ENCODE measurements around the gene MICU2. TPM values are rescaled to one million over a fixed set of nuclear protein-coding genes. Genes with fewer than 3 reads are reported as not detected.
A peak's percentile ranks its signal among the peaks of the same experiment; 100 is the strongest.

The MICU2 gene
- total and polyA plus RNA-seq, 10 of the 15 experiments (the other 5 are each of a cell fraction or from before 2014, with no cell fraction given): 17.7 to 56.6 (median 43.8) TPM

DNA sequence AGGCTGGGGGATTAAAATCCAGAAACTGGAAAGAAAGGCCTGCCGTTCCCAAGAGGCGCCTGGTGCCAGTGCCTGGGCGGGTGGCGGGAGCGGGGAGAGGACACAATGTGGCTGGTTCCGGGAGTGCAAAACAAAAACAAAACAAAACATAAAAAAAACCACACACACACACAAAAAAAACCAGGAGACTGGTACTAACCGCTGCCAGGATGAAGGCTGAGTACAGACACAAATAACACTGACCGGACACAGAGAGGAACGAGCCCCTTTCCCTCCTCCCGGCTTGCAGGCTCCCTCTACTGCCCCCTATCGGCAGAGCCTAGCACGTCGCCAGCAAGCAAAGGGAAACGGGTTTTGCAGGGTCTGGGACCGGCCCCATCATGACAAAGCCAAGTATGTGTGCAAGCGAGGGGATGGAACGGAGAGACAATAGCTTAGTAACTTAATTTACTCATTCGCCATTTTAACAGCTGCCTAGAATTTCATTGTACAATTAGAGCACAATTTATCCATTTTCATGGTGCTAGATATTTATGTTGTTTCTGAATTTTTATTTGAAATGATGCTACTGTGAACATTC, 127.0 kb downstream of the MICU2 start:
- FAIRE-seq: peak; percentile 89
- peak overlapping the region; percentile 48; the same call in 1 of the 2 replicates for H3K27ac ChIP-seq (ENCODE audit: control insufficient read depth, insufficient read depth)
- no peaks in the 10 kb centered on the region for H3K79me2 ChIP-seq (ENCODE audit: control insufficient read depth, insufficient read depth, low read length)
- peak overlapping the region; percentile 86 for H2AFZ ChIP-seq (ENCODE audit: control insufficient read depth, low read depth, low read length)
- ChIA-PET SMC1A (ENCODE audit: uncharacterized antibody, unreplicated experiment) (interaction anchor here (0.6 to 4.0 kb wide), 10 partner anchors 10 to 301 kb away, joined by 3 to 70 read pairs (median 4); partner anchors contain the start of genes MRPL57, SKA3 and ZDHHC20), POLR2A (interaction anchor here (1.6 to 2.8 kb wide), 2 partner anchors 180 to 184 kb away, joined by 3 to 8 read pairs; no protein-coding TSS in a partner anchor), RAD21 (ENCODE audit: unreplicated experiment) (interaction anchor here (0.9 to 8.8 kb wide), 6 partner anchors 17 to 535 kb away, joined by 3 to 63 read pairs (median 3); partner anchors contain the start of genes MRPL57 and SKA3), CTCF (interaction anchor here (0.6 to 7.1 kb wide), 58 partner anchors 8 to 912 kb away, joined by 3 to 156 read pairs (median 4); partner anchors contain the start of genes MRPL57, SKA3 and ZDHHC20)
- H3K36me3 ChIP-seq (ENCODE audit: control insufficient read depth in 2 of 2, insufficient read depth in 2 of 2, low read length in 1 of 2): no peaks in the 10 kb centered on the region
- H3K4me1 ChIP-seq (ENCODE audit: control insufficient read depth, insufficient read depth, low read length): no peaks in the 10 kb centered on the region
- WGBS (ENCODE audit: insufficient coverage, insufficient replicate concordance, low lambda C conversion rate, missing lambda C conversion rate): 4% methylated on average over 18 of the region's 18 CpGs
- no peaks in the 10 kb centered on the region for H3K9me3 ChIP-seq (replicated peaks; ENCODE audit: control insufficient read depth, insufficient read depth, low read length)
- in situ Hi-C loops (cut with MboI): loop anchor here (5.0 kb wide), 3 partner anchors 180 to 535 kb away; no protein-coding TSS in a partner anchor
- ATAC-seq: peak; percentile 97
- H4K20me1 ChIP-seq (ENCODE audit: control insufficient read depth, insufficient read depth): no peaks in the 10 kb centered on the region
- intact Hi-C loops (cut with micrococcal nuclease; ENCODE audit: unreplicated experiment): loop anchor here (1.0 to 5.0 kb wide), 3 partner anchors 180 to 980 kb away; no protein-coding TSS in a partner anchor
- peak overlapping the region; percentile 71 for H3K4me3 ChIP-seq
- BruUV-seq (replicated peaks): no TSS peak
- peak overlapping the region; percentile 68 for H3K4me2 ChIP-seq (ENCODE audit: control insufficient read depth, insufficient read depth)
- no peaks in the 10 kb centered on the region for H3K27me3 ChIP-seq (replicated peaks in 1 of 2; ENCODE audit: control insufficient read depth in 2 of 2, insufficient read depth in 2 of 2, low read length in 1 of 2)
- DNase-seq (ENCODE audit: low read depth, low spot score): peak; percentile 50
- peak overlapping the region; percentile 75 for H3K9ac ChIP-seq (ENCODE audit: control insufficient read depth, insufficient read depth, low read length)
- TF ChIP-seq KAT2A (conservative IDR thresholded peaks at IDR 0.05; ENCODE audit: control insufficient read depth, low read depth, low read length): no peak
- 0 out of 3 replicates have a peak, but pooled peaks have one; percentile 60 for TF ChIP-seq POU2F2 (IDR thresholded peaks at IDR 0.05; ENCODE audit: borderline replicate concordance, low read depth, low read length)
- TF ChIP-seq POLR2A (IDR thresholded peaks at IDR 0.05; ENCODE audit: low read depth, low read length): peak; percentile 42; the same call in 1 of the 2 replicates
- TF ChIP-seq, protein P1, sequence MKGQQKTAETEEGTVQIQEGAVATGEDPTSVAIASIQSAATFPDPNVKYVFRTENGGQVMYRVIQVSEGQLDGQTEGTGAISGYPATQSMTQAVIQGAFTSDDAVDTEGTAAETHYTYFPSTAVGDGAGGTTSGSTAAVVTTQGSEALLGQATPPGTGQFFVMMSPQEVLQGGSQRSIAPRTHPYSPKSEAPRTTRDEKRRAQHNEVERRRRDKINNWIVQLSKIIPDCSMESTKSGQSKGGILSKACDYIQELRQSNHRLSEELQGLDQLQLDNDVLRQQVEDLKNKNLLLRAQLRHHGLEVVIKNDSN (IDR thresholded peaks at IDR 0.05; ENCODE audit: borderline replicate concordance, extremely low read length, insufficient read depth, low read depth, low read length): no peak
- TF ChIP-seq IKZF2 (IDR thresholded peaks at IDR 0.05): 0 out of 4 replicates have a peak, but pooled peaks of 1 of the 2 experiments have one; percentile 13
- TF ChIP-seq, protein P2, sequence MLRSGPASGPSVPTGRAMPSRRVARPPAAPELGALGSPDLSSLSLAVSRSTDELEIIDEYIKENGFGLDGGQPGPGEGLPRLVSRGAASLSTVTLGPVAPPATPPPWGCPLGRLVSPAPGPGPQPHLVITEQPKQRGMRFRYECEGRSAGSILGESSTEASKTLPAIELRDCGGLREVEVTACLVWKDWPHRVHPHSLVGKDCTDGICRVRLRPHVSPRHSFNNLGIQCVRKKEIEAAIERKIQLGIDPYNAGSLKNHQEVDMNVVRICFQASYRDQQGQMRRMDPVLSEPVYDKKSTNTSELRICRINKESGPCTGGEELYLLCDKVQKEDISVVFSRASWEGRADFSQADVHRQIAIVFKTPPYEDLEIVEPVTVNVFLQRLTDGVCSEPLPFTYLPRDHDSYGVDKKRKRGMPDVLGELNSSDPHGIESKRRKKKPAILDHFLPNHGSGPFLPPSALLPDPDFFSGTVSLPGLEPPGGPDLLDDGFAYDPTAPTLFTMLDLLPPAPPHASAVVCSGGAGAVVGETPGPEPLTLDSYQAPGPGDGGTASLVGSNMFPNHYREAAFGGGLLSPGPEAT (IDR thresholded peaks at IDR 0.05; ENCODE audit: low read depth): peak; percentile 38; the same call in 1 of the 2 replicates
- no peak for TF ChIP-seq MYC (IDR thresholded peaks at IDR 0.05; ENCODE audit: insufficient read depth, insufficient read length, insufficient replicate concordance, low read length, severe bottlenecking)
- TF ChIP-seq NR2C2 (IDR thresholded peaks at IDR 0.05; ENCODE audit: borderline replicate concordance, control insufficient read depth, insufficient read length, low read depth): no peak
- TF ChIP-seq ZSCAN29 (IDR thresholded peaks at IDR 0.05): no peak
- 0 out of 2 replicates have a peak, but pooled peaks have one; percentile 29 for TF ChIP-seq RUNX3 (IDR thresholded peaks at IDR 0.05; ENCODE audit: low read length)
- TF ChIP-seq, protein P3, sequence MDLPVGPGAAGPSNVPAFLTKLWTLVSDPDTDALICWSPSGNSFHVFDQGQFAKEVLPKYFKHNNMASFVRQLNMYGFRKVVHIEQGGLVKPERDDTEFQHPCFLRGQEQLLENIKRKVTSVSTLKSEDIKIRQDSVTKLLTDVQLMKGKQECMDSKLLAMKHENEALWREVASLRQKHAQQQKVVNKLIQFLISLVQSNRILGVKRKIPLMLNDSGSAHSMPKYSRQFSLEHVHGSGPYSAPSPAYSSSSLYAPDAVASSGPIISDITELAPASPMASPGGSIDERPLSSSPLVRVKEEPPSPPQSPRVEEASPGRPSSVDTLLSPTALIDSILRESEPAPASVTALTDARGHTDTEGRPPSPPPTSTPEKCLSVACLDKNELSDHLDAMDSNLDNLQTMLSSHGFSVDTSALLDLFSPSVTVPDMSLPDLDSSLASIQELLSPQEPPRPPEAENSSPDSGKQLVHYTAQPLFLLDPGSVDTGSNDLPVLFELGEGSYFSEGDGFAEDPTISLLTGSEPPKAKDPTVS (IDR thresholded peaks at IDR 0.05; ENCODE audit: low read depth, low read length): no peak
- TF ChIP-seq CREM (IDR thresholded peaks at IDR 0.05; ENCODE audit: low read depth): 0 out of 2 replicates have a peak, but pooled peaks have one; percentile 17
- TF ChIP-seq EP300 (IDR thresholded peaks at IDR 0.05; ENCODE audit: borderline replicate concordance in 1 of 2, control insufficient read depth in 1 of 2, low read depth in 2 of 2, low read length in 2 of 2): no peak
- TF ChIP-seq, protein P4, sequence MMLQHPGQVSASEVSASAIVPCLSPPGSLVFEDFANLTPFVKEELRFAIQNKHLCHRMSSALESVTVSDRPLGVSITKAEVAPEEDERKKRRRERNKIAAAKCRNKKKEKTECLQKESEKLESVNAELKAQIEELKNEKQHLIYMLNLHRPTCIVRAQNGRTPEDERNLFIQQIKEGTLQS (IDR thresholded peaks at IDR 0.05; ENCODE audit: borderline replicate concordance, extremely low read depth, low read depth, low read length): no peak
- no peak for TF ChIP-seq ASH2L (IDR thresholded peaks at IDR 0.05; ENCODE audit: borderline replicate concordance, low read depth)
- no peak for TF ChIP-seq SUZ12 (IDR thresholded peaks at IDR 0.05; ENCODE audit: unreplicated experiment)
- no peak for TF ChIP-seq ZNF274 (IDR thresholded peaks at IDR 0.05; ENCODE audit: insufficient read depth, insufficient read length)
- no peak for TF ChIP-seq SREBF1 (IDR thresholded peaks at IDR 0.05; ENCODE audit: low read length)
- TF ChIP-seq HDGF (IDR thresholded peaks at IDR 0.05): peak; percentile 57; the same call in 1 of the 2 replicates

All from GM12878 (cell line).